Suprapubic skin (tissue), 4 donors: Measurements from ENCODE around the gene CNMD.

ENCODE experiments used
- CTCF ChIP-seq, 2 donors: fragments of 200-600 bp in 1 of 2; fragments of 450-650 bp in 1 of 2; sonication (generic) in 1 of 2; IDR thresholded peaks; one replicate each; pipeline ENCODE4 v1.5.1; 2016 to 2019; ENCODE audit warnings: antibody characterized with exemption in 2 of 2, mild to moderate bottlenecking in 1 of 2, moderate library complexity in 1 of 2
- EP300 ChIP-seq: sonication (generic); formaldehyde crosslinking; IDR thresholded peaks from one replicate; pipeline ENCODE4 v1.6.1; 2017; ENCODE audit warnings: antibody characterized with exemption
- POLR2A ChIP-seq, 2 donors: fragments of 450-650 bp; IDR thresholded peaks; one replicate each; pipeline ENCODE4 v1.6.1; 2017; ENCODE audit warnings: antibody characterized with exemption in 2 of 2, mild to moderate bottlenecking in 2 of 2, moderate library complexity in 2 of 2
- POLR2AphosphoS5 ChIP-seq, 3 donors: sonication (generic); formaldehyde crosslinking; IDR thresholded peaks; one replicate each; pipeline ENCODE4 v1.6.1; 2017; ENCODE audit warnings: antibody characterized with exemption in 3 of 3

- TF ChIP-seq POLR2A (IDR thresholded peaks at IDR 0.05) (no peak), CTCF (IDR thresholded peaks at IDR 0.05) (no peak), POLR2AphosphoS5 (IDR thresholded peaks at IDR 0.05) (no peak), EP300 (no peak)
Measured at GRCh38 chr13:52743988-52744387, 4.4 kb upstream of the CNMD start.
